Lung (tissue), 12 donors: ENCODE results near the gene CHRNA9. TPM values are rescaled to one million over a fixed set of nuclear protein-coding genes. Genes with fewer than 3 reads are reported as not detected.

Experiments used
- ATAC-seq: fragments of 200-7000 bp; cut with Tn5 transposase; one replicate; pipeline ENCODE4 v1.9.1; 2020; ENCODE audit warnings: moderate number of reproducible peaks; ENCODE audit not compliant: insufficient read depth, low FRiP score
- DNase-seq, 3 donors: peaks; one replicate each; pipeline ENCODE4 v3.0.0-alpha.2; 2013 to 2017
- H3K27ac ChIP-seq, 2 donors: one replicate each; pipeline ENCODE4 v1.5.1; 2013; ENCODE audit warnings: mild to moderate bottlenecking in 2 of 2, moderate library complexity in 2 of 2, control low read depth in 1 of 2, inconsistent platforms in 1 of 2, low read depth in 1 of 2, low read length in 1 of 2
- H3K27me3 ChIP-seq, 3 donors: one replicate each; pipeline ENCODE4 v1.5.1; 2013; ENCODE audit warnings: low read length in 2 of 3; ENCODE audit not compliant: control insufficient read depth in 3 of 3, insufficient read depth in 3 of 3
- H3K36me3 ChIP-seq, 4 donors: one replicate each; pipeline ENCODE4 v1.5.1; 2013; ENCODE audit warnings: low read length in 4 of 4, mild to moderate bottlenecking in 1 of 4, moderate library complexity in 1 of 4; ENCODE audit not compliant: control insufficient read depth in 4 of 4, insufficient read depth in 4 of 4
- H3K4me1 ChIP-seq, 5 donors: one replicate each; pipeline ENCODE4 v1.5.1; 2013; ENCODE audit warnings: low read length in 5 of 5, mild to moderate bottlenecking in 2 of 5, moderate library complexity in 1 of 5; ENCODE audit not compliant: control insufficient read depth in 5 of 5, insufficient read depth in 5 of 5
- H3K4me3 ChIP-seq: one replicate; pipeline ENCODE4 v1.5.1; 2013; ENCODE audit warnings: mild to moderate bottlenecking, control low read depth, moderate library complexity
- H3K9ac ChIP-seq, 2 donors: one replicate each; pipeline ENCODE4 v1.5.1; 2013; ENCODE audit warnings: low read length in 2 of 2, control low read depth in 1 of 2; ENCODE audit not compliant: insufficient read depth in 1 of 2
- H3K9me3 ChIP-seq, 4 donors: one replicate each; pipeline ENCODE4 v1.5.1; 2013; ENCODE audit warnings: low read length in 3 of 4, mild to moderate bottlenecking in 1 of 4, moderate library complexity in 1 of 4; ENCODE audit not compliant: control insufficient read depth in 4 of 4, insufficient read depth in 3 of 4
- WGBS, 2 donors: extraction: QIAGEN DNeasy Blood & Tissue Kit; methylation state at CpG; one replicate each; pipeline ENCODE4 v1.1.7; 2013; 5-methylcytosine and 5-hydroxymethylcytosine counted together
- polyA plus RNA-seq, 2 donors: library from polyadenylated mRNA; stranded (reverse); fragments of 200-250 nt; gene quantifications; one replicate each; pipeline ENCODE4 v1.2.1, GENCODE V29; 2013
- total RNA-seq, 2 donors: library from RNA; depleted of rRNA in 1 of 2; stranded (reverse); fragments of >200 nt in 1 of 2; gene quantifications; one replicate each; pipeline ENCODE4 v1.2.1, GENCODE V29; 2014 to 2021
- TF ChIP-seq, protein P1 (sequence below): IDR thresholded peaks from 2 replicates; pipeline ENCODE4 v1.5.1; 2012; ENCODE audit warnings: mild to moderate bottlenecking; ENCODE audit errors: control extremely low read depth, extremely low read depth
- donor health status: control.
- donor health status: control.
- donor health status: Bipolar disorder and iron deficiency.
- donor health status: healthy.
- donor health status: DM: yes; HTN: yes; CAD: no.

Gene CHRNA9
- total and polyA plus RNA-seq, 4 donors, result 0.09 TPM; not detected in 3

- 4% methylated on average over 19 of the region's 19 CpGs for WGBS, 2 donors
- H3K27ac ChIP-seq, result peak overlapping the region in 1 of 2 donors; percentile 91
- no peaks in the 10 kb centered on the region for H3K27me3 ChIP-seq
- peak overlapping the region; percentile 14 to 91 for H3K9ac ChIP-seq
- H3K4me1 ChIP-seq, result peaks cover 0 to 10% (median 5%) of the 10 kb centered on the region in 5 donors
- H3K4me3 ChIP-seq, result peak overlapping the region; percentile 25
- TF ChIP-seq, protein P1, sequence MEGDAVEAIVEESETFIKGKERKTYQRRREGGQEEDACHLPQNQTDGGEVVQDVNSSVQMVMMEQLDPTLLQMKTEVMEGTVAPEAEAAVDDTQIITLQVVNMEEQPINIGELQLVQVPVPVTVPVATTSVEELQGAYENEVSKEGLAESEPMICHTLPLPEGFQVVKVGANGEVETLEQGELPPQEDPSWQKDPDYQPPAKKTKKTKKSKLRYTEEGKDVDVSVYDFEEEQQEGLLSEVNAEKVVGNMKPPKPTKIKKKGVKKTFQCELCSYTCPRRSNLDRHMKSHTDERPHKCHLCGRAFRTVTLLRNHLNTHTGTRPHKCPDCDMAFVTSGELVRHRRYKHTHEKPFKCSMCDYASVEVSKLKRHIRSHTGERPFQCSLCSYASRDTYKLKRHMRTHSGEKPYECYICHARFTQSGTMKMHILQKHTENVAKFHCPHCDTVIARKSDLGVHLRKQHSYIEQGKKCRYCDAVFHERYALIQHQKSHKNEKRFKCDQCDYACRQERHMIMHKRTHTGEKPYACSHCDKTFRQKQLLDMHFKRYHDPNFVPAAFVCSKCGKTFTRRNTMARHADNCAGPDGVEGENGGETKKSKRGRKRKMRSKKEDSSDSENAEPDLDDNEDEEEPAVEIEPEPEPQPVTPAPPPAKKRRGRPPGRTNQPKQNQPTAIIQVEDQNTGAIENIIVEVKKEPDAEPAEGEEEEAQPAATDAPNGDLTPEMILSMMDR, result peak; percentile 41
- H3K36me3 ChIP-seq, result no peaks in the 10 kb centered on the region
- DNase-seq (peak; percentile 75 to 87 (median 80)), ATAC-seq (peak; percentile 78)
- H3K9me3 ChIP-seq, result no peaks in the 10 kb centered on the region
Observed at GRCh38 chr4:40316782-40317635, 18.1 kb upstream of the CHRNA9 start.

- Histone ChIP-seq H3K27ac (no peak overlapping the region), H3K36me3 (no peaks in the 10 kb centered on the region), H3K9me3 (no peaks in the 10 kb centered on the region), H3K4me1 (peaks cover 0 to 10% (median 5%) of the 10 kb centered on the region in 5 donors), H3K4me3 (no peak overlapping the region), H3K27me3 (no peaks in the 10 kb centered on the region), H3K9ac (no peak overlapping the region)
- no peak for ATAC-seq
- DNase-seq, result no peak
- WGBS, 2 donors, result 91 to 94% methylated on average over 10 of the region's 10 CpGs
- TF ChIP-seq, protein P1, result no peak
Observed at GRCh38 chr4:40317916-40318658, 17.0 kb upstream of the CHRNA9 start.

DNA sequence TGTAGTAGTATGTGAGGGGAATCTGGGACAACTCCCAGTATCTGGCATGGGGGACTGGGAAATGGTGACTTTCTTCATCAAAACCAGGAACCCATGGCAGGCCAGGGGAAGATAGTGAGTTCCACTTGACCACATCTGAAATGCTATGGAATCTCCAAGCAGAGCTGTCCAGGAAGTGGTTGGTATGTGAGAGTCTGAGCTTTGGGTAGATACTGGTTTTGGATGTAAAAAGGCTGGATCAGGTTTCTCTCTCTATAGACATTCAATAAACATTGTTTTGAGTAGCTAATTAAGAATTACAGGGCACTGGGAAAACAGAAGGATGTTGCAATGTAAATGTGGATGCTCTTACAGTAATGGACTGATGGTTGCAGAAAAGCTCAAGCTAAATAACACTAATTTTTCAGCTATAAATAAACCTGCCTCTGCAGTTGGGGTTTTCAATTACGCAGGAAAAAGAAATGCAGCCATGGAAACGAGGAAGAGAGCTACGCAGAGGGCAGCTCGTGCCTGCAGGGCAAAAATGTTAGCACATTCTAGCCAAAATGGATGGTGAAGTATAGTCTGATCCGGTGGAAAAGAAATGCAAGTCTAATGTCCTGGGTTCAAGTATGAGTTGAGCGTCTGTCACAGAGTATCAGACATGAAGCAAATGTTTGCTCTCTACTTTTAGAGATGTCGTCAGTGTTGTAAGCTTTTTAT lies 13.4 kb upstream of the CHRNA9 start:
- 41 to 47% methylated on average over 7 of the region's 7 CpGs for WGBS, 2 donors

More for the DNA sequence above, 13.4 kb upstream of the CHRNA9 start:
- TF ChIP-seq, protein P1, result no peak
- ATAC-seq, result no peak
- Histone ChIP-seq H3K27me3 (no peaks in the 10 kb centered on the region), H3K27ac (no peak overlapping the region), H3K9me3 (no peaks in the 10 kb centered on the region), H3K36me3 (no peaks in the 10 kb centered on the region), H3K4me3 (no peak overlapping the region), H3K9ac (no peak overlapping the region), H3K4me1 (peaks cover 0 to 6% (median 2%) of the 10 kb centered on the region in 5 donors)
- peak in 2 of 3 donors; percentile 41 to 42 for DNase-seq
